GM12875 (cell line): ENCODE results near the gene ZNF548.
A peak's percentile ranks its signal among the peaks of the same experiment; 100 is the strongest.
"Not testable (repeated sequence)": the region's sequence is repeated elsewhere in the genome, so short reads cannot be mapped to it uniquely, and the experiment has no call there.

Source experiments
- H3K4me3 ChIP-seq: one replicate; pipeline ENCODE4 v1.5.1; 2011; ENCODE audit warnings: low read depth, low read length, control low read depth
- CTCF ChIP-seq: IDR thresholded peaks from 2 replicates; pipeline ENCODE4 v1.5.1; 2011; ENCODE audit warnings: low read depth, mild to moderate bottlenecking, control low read depth, inconsistent platforms, low read length, moderate library complexity, borderline replicate concordance; ENCODE audit not compliant: insufficient read depth

ZNF548 gene

GRCh38 chr19:57359300-57359699, 30.4 kb upstream of the ZNF548 start:
- no peak overlapping the region for H3K4me3 ChIP-seq
- no peak for TF ChIP-seq CTCF

GRCh38 chr19:57362419-57362818, 27.2 kb upstream of the ZNF548 start:
- no peak for TF ChIP-seq CTCF
- no peak overlapping the region for H3K4me3 ChIP-seq

- no peak for TF ChIP-seq CTCF
- H3K4me3 ChIP-seq = peak within 1 kb of the TSS; percentile 78
These were observed 26.5 kb upstream of the ZNF548 start, which contains the start of the genes TRAPPC2B and ZNF547 for GRCh38 chr19:57362997-57363687. TSS of gene TRAPPC2B (plus strand) at chr19:57363551. CDS start at chr19:57364834, 1,283 bp downstream. TSS of gene ZNF547 (plus strand) at chr19:57363551. CDS start at chr19:57368556, 5,005 bp downstream.

- peak overlapping the region; percentile 78 for H3K4me3 ChIP-seq
- TF ChIP-seq CTCF = no peak
These were observed 25.9 kb upstream of the ZNF548 start for GRCh38 chr19:57363688-57364181.

- H3K4me3 ChIP-seq = no peak overlapping the region
- no peak for TF ChIP-seq CTCF
These were observed 22.9 kb upstream of the ZNF548 start for GRCh38 chr19:57366776-57367175.

GRCh38 chr19:57374179-57374578, 15.5 kb upstream of the ZNF548 start:
- H3K4me3 ChIP-seq = no peak overlapping the region

GRCh38 chr19:57374647-57375046, 15.0 kb upstream of the ZNF548 start:
- not testable (repeated sequence) for H3K4me3 ChIP-seq

More at GRCh38 chr19:57374179-57374578, 15.5 kb upstream of the ZNF548 start:
- TF ChIP-seq CTCF = no peak
